Esophagus muscularis mucosa (tissue), 3 donors: ENCODE results near the gene SPATA46.

Experiments
- CTCF ChIP-seq, 3 experiments: fragments of 200-600 bp in 2 of 3; fragments of 450-650 bp in 1 of 3; sonication (generic) in 2 of 3; IDR thresholded peaks; one replicate each; pipeline ENCODE4 v1.5.1; 2017 to 2019; ENCODE audit warnings: antibody characterized with exemption in 3 of 3, mild to moderate bottlenecking in 2 of 3, moderate library complexity in 1 of 3
- POLR2AphosphoS5 ChIP-seq, 2 donors: sonication (generic); formaldehyde crosslinking; IDR thresholded peaks; one replicate each; pipeline ENCODE4 v1.6.1; 2017; ENCODE audit warnings: antibody characterized with exemption in 2 of 2

GRCh38 chr1:162397039-162397448 is 20.4 kb upstream of the SPATA46 start:
- TF ChIP-seq CTCF (IDR thresholded peaks at IDR 0.05) (no peak), POLR2AphosphoS5 (IDR thresholded peaks at IDR 0.05) (no peak)
